GM06990 (cell line): ENCODE results near the gene PER2.

Experiments used
- DNase-seq: peaks from one replicate; pipeline ENCODE4 v3.0.0-alpha.2; 2011; ENCODE audit not compliant: insufficient read length; ENCODE audit errors: extremely low read depth
- H3K27me3 ChIP-seq: replicated peaks from 2 replicates; pipeline ENCODE4 v1.6.0; 2011; ENCODE audit warnings: low read length; ENCODE audit not compliant: control insufficient read depth, insufficient read depth
- H3K36me3 ChIP-seq: 2 replicates; pipeline ENCODE4 v1.5.1; 2011; ENCODE audit warnings: low read length; ENCODE audit not compliant: control insufficient read depth, insufficient read depth
- H3K4me3 ChIP-seq: replicated peaks from 2 replicates; pipeline ENCODE4 v1.5.1; 2011; ENCODE audit warnings: low read depth, mild to moderate bottlenecking, control low read depth, low read length
- TF ChIP-seq, protein P1 (sequence below): IDR thresholded peaks from 2 replicates; pipeline ENCODE4 v1.5.1; 2011; ENCODE audit warnings: low read length, control low read depth, mild to moderate bottlenecking, inconsistent platforms; ENCODE audit not compliant: insufficient read depth, poor library complexity, severe bottlenecking

PER2 gene

GRCh38 chr2:238233625-238234024 is 54.8 kb downstream of the PER2 start:
- DNase-seq, result no peak
- H3K4me3 ChIP-seq, result no peak overlapping the region
- H3K27me3 ChIP-seq, result no peaks in the 10 kb centered on the region; the same call in none of the 2 replicates
- TF ChIP-seq, protein P1, sequence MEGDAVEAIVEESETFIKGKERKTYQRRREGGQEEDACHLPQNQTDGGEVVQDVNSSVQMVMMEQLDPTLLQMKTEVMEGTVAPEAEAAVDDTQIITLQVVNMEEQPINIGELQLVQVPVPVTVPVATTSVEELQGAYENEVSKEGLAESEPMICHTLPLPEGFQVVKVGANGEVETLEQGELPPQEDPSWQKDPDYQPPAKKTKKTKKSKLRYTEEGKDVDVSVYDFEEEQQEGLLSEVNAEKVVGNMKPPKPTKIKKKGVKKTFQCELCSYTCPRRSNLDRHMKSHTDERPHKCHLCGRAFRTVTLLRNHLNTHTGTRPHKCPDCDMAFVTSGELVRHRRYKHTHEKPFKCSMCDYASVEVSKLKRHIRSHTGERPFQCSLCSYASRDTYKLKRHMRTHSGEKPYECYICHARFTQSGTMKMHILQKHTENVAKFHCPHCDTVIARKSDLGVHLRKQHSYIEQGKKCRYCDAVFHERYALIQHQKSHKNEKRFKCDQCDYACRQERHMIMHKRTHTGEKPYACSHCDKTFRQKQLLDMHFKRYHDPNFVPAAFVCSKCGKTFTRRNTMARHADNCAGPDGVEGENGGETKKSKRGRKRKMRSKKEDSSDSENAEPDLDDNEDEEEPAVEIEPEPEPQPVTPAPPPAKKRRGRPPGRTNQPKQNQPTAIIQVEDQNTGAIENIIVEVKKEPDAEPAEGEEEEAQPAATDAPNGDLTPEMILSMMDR, result no peak
- H3K36me3 ChIP-seq, result no peaks in the 10 kb centered on the region

- H3K4me3 ChIP-seq, result no peak overlapping the region
- no peak for DNase-seq
Measured at GRCh38 chr2:238231809-238232208, 56.6 kb downstream of the PER2 start.

DNA sequence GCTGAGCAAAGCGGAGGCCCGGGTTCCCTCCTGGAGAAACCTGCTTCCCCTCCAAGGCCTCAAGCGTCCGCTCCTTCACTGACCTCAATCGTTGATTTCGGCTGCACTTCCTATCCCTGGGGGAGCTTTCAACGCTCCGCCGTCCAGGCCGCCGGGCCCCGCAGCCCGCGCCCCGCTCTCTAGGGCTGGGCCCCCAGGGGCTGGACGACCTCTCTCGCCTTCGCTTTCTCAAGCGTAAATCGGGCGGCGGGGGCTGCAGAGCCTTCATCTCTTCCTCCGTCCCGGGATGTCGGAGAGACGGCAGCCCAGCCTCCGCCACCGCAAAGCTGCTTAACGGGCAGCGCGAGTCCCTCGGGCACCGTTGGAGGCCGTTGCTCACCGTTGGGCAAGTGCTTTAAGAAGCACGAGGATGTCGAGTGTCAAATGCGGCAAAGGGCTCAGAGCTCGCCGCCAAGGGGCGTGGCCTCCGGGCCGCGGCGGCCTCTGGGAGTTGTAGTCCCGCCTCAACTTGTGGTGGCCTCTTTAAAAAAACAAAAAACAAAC is 57.1 kb downstream of the PER2 start:
- Histone ChIP-seq H3K36me3 (no peaks in the 10 kb centered on the region), H3K27me3 (no peaks in the 10 kb centered on the region; the same call in none of the 2 replicates), H3K4me3 (peak overlapping the region; percentile 33)
- peak; percentile 75 for DNase-seq
- TF ChIP-seq, protein P1, result no peak

More at GRCh38 chr2:238231809-238232208, 56.6 kb downstream of the PER2 start:
- no peaks in the 10 kb centered on the region for H3K36me3 ChIP-seq
- TF ChIP-seq, protein P1, result no peak
- no peaks in the 10 kb centered on the region; the same call in none of the 2 replicates for H3K27me3 ChIP-seq

GRCh38 chr2:238230699-238231098 is 57.7 kb downstream of the PER2 start:
- H3K27me3 ChIP-seq, result no peaks in the 10 kb centered on the region; the same call in none of the 2 replicates

DNA sequence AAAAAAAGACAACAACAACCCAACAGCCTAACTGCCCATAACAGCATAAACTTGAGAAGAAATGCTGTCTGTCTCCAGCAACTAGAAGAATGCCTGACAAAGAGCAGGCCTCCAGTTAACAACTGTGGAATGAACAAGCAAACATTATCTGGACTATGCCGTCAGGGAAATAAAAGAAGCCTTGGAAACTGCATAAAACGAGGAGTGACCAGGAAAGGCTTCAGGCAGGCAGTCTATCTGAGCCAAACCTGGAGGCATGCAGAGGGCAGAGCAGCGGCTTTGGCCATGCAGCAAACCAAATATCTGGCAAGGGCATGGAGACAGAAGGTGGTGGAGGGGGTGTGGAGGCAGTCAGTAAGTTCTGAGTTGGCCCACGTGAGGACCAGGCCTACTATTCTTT is 59.7 kb downstream of the PER2 start:
- DNase-seq, result no peak
- TF ChIP-seq, protein P1, result no peak
- Histone ChIP-seq H3K27me3 (no peaks in the 10 kb centered on the region; the same call in none of the 2 replicates), H3K4me3 (no peak overlapping the region), H3K36me3 (no peaks in the 10 kb centered on the region)

More at GRCh38 chr2:238230699-238231098, 57.7 kb downstream of the PER2 start:
- H3K4me3 ChIP-seq, result no peak overlapping the region
- no peaks in the 10 kb centered on the region for H3K36me3 ChIP-seq
- TF ChIP-seq, protein P1, result no peak
- DNase-seq, result no peak

GRCh38 chr2:238227587-238228032 is 60.8 kb downstream of the PER2 start:
- H3K36me3 ChIP-seq, result no peaks in the 10 kb centered on the region
- TF ChIP-seq, protein P1, result no peak
- no peak for DNase-seq
- no peak overlapping the region for H3K4me3 ChIP-seq
- H3K27me3 ChIP-seq, result no peaks in the 10 kb centered on the region; the same call in none of the 2 replicates
